HG02870 (cell line): ENCODE measurements around the gene GSTM5.
A peak's percentile ranks its signal among the peaks of the same experiment; 100 is the strongest.
"Not testable (repeated sequence)": the region's sequence is repeated elsewhere in the genome, so short reads cannot be mapped to it uniquely, and the experiment has no call there.

Experiments
- ATAC-seq: cut with Tn5 transposase; IDR thresholded peaks from one replicate; pipeline ENCODE4 v1.9.1; 2021; ENCODE audit warnings: mild to moderate bottlenecking, moderate library complexity; ENCODE audit not compliant: unreplicated experiment

Gene GSTM5

GRCh38 chr1:109711593-109712320, at the start of gene GSTM5:
Gene GSTM5 (plus strand): TSS chr1:109712251. CDS start chr1:109712313, 62 bp downstream.
- not testable (repeated sequence) for ATAC-seq

DNA sequence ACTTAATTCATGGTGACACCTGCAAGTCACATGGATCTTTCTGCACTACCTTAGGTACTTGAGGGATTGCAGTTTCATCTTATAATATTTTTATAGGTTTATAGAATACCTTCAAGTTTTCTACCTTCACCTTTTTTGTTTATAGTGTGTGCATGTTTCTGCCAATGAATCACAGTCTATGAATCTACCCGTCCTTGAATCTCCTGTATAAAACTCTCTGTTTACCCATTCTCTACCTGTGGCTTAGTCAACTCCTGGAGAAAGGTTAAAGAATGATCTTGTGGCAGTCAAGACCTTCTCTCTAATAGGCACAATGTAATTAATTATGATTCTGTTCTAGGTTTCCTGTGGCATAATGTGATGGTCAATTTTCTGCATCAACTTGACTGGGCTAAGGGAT, 47.4 kb upstream of the GSTM5 start:
- no peak for ATAC-seq

- ATAC-seq = peak; percentile 99
These were observed 44.5 kb upstream of the GSTM5 start, which contains the start of gene GSTM2 for GRCh38 chr1:109667452-109668122. Gene GSTM2 (plus strand): TSS chr1:109668057. CDS start chr1:109668116, 59 bp downstream.

GRCh38 chr1:109668123-109668775, 43.8 kb upstream of the GSTM5 start:
- ATAC-seq = no peak

DNA sequence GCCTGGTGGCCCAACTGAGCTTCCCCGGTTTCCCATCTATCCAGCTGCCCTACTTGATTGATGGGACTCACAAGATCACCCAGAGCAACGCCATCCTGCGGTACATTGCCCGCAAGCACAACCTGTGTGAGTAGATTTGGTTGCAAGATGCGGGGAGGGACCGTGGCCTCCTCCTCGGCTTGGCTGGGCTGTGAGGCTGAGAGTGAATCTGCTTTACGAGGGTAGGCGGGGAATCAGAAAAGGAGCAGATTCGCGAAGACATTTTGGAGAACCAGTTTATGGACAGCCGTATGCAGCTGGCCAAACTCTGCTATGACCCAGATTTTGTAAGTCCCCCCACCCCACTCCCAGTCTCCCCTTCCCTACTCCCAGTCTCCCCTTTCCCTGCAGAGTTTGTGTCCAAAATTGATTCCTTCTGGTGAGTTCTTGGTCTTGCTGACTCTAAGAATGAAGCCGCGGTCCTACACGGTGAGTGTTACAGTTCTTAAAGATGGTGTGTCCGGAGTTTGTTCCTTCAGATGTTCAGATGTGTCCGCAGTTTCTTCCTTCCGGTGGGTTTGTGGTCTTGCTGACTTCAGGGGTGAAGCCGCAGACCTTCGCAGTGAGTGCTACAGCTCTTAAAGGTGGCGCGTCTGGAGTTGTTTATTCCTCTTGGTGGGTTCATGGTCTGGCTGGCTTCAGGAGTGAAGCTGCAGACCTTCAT, 42.7 kb upstream of the GSTM5 start:
- ATAC-seq = no peak

DNA sequence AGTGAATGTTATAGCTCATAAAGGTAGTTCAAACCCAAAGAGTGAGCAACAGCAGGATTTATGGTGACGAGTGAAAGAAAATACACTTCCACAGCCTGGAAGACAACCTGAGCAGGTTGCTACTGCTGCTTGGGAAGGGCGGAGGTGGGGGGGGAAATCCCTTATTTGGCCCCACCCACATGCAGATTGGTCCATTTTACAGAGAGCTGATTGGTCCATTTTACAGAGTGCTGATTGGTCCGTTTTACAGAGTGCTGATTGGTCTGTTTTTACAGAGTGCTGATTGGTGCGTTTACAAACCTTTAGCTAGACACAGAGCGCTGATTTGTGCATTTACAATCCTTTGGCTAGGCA, 42.1 kb upstream of the GSTM5 start:
- not testable (repeated sequence) for ATAC-seq

DNA sequence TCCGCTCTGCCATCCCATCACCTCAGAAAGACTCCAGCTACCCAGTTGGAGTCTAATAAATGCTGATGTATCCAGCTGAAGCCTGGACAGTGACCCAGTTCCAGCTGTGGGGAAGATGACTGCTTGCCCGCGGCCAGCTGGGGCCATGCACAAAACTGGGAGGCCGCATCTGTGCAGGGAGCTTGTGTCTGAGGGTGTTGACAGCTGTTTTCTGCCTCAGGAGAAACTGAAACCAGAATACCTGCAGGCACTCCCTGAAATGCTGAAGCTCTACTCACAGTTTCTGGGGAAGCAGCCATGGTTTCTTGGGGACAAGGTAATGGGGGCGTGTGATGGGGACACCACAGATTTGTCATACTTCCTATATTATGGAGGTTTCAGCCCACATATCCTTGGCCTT, 41.0 kb upstream of the GSTM5 start:
- no peak for ATAC-seq

- ATAC-seq = not testable (repeated sequence)
These were observed 38.2 kb upstream of the GSTM5 start for GRCh38 chr1:109673861-109674260.

GRCh38 chr1:109676683-109677381, 35.2 kb upstream of the GSTM5 start:
- not testable (repeated sequence) for ATAC-seq

- no peak for ATAC-seq
These were observed 34.6 kb upstream of the GSTM5 start for GRCh38 chr1:109677459-109677858.

DNA sequence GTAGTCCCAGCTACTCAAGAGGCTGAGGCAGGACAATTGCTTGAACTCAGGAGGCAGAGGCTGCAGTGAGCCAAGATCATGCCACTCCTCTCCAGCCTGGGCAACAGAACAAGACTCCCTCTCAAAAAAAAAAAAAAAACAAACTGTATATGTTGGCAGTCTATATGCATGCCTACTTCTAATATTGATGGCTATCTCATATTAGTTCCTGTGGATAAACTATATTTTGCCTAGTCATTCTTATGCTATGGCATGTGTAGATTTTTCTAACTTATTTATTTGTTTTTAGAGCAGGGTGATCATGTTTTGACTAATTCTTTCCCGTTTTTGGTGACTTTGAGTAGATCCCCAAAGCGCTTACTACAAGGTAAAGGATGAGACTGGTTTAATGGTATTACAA, 33.4 kb upstream of the GSTM5 start:
- ATAC-seq = not testable (repeated sequence)

DNA sequence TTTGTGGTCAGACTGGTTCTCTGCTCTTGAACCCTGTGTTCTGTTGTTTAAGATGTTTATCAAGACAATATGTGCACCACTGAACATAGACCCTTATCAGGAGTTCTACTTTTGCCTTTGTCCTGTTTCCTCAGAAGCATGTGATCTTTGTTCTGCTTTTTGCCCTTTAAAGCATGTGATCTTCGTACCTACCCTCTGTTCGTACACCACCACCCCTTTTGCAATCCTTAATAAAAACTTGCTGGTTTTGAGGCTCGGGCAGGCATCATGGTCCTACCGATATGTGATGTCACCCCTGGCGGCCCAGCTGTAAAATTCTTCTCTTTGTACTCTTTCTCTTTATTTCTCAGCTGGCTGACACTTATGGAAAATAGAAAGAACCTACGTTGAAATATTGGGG, 27.3 kb upstream of the GSTM5 start:
- not testable (repeated sequence) for ATAC-seq

DNA sequence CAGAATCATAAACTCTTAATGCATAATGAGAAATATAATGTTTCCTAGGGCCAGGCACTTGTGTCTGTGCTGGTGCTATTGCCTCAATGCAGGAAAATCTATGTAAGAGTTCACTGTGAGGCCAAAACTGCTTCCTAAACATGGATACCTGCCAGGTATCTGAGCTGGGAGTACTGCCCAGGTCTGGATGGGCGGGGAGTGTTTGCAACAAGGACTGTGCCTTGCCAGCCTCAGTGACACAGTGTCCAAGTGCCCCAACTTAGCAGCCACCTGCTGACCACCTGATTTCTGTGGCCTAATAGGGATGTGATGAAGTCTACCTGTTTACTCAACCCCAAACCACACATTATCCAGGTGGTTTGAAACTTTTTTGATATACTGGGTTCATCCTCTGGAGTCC, 26.7 kb upstream of the GSTM5 start:
- ATAC-seq = not testable (repeated sequence)

GRCh38 chr1:109685890-109686289, 26.2 kb upstream of the GSTM5 start:
- not testable (repeated sequence) for ATAC-seq

DNA sequence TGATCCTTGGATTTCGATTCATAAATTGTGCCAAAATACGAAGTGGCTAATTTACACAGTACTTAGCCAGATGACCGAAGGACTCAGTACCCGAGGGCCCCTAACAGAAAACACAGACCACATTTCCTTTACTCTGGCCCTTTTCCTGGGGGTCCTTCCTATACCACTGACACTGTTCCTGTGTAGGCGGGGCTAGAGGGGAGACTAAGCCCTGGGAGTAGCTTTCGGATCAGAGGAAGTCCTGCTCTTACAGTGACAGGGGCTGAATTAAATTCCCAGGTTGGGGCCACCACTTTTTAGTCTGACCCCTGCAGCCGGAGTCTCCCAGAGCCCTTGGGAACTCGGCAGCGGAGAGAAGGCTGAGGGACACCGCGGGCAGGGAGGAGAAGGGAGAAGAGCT, 24.9 kb upstream of the GSTM5 start:
- ATAC-seq = not testable (repeated sequence)

- no peak for ATAC-seq
These were observed 24.2 kb upstream of the GSTM5 start, which contains the start of gene GSTM1 for GRCh38 chr1:109687641-109688499. Gene GSTM1 (plus strand): TSS chr1:109687817. CDS start chr1:109687874, 57 bp downstream.

DNA sequence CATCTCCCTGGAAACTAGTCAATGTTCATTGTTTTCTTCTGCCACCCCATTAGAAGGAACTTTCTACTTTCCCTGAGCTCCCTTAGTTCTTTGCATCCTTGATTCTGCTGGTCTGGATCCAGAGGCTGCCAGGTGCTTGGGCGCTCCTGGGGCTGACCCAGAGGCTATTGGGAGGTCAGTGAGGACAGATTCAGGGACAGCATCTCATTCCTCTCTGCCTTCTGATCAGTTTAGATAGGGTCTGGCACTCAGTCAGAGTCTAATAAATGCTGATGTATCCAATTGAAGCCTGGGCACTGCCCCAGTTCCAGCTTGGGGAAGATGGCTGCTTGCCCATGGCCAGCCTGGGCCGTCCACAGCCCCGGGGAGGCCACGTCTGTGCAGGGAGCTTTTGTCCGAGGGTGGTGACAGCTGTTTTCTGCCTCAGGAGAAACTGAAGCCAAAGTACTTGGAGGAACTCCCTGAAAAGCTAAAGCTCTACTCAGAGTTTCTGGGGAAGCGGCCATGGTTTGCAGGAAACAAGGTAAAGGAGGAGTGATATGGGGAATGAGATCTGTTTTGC, 22.1 kb upstream of the GSTM5 start:
- ATAC-seq = no peak

DNA sequence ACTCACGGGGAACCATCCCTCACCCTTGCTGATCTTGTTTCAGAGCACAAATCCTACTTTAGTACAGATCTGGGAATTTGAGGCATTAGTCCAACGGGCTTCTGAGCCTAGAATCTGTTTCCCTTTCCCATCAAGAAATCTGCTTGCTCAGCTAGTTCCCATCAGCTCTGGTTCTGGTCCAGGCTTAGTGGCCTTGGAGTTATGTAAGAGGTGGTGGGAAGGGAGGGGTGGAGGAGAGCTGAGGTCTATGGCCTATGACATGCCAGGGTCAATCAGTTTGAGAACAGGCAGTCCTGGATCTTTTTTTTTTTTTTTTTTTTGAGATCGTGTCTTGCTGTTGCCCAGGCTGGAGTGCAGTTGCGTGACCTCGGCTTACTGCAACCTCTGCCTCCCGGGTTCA, 20.3 kb upstream of the GSTM5 start:
- ATAC-seq = no peak

DNA sequence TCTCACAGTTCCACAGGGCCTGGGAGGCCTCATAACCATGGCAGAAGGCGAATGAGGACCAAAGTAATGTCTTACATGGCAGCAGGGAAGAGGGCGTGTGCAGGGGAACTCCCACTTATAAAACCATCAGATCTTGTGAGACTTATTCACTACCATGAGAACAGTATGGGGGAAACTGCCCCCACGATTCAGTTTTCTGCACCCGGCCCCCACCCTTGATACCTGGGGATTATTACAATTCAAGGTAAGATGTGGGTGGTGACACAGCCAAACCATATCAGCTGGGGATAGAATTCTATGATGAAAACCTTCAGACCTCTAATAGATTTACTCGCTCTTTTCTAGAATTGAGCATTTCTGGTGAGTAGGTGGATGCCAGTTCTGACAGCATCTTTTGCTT, 17.7 kb upstream of the GSTM5 start:
- ATAC-seq = not testable (repeated sequence)
